Measurements from ENCODE around the gene PRAME. TPM values are rescaled to one million over a fixed set of nuclear protein-coding genes. Genes with fewer than 3 reads are reported as not detected.

PRAME gene
- total RNA-seq, 1 donor from 2014 or later, result not detected

DNA sequence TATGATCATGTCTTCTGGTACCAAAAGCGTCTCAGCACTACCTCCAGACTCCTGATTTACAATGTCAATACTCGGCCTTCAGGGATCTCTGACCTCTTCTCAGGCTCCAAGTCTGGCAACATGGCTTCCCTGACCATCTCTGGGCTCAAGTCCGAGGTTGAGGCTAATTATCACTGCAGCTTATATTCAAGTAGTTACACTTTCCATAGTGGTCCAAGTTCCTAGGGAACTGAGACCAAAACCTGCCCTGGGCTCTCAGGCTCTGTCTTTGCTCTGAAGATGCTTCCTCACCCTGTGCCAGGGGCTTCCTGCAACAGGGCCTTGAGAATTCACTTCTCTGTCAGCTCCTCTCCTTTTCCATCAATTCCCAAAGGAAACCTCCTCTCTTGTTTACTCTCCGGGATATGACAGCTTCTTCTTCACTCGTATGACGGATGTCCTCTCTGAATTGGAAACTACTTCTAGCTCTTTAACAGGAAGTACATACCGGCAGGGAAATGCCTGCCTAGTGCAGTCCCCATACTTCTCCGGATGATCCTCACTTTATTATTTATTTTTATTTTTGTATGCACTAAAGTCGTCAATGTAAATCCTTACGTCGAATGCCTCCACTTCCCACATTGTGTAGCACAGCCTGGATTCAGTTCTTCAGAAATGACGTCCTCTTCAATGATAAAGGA is 29.6 kb upstream of the PRAME start:
- H3K27ac ChIP-seq, result no peak overlapping the region
- no peak overlapping the region for H3K4me3 ChIP-seq
- H3K4me1 Mint-ChIP-seq, result no peaks in the 10 kb centered on the region
- H3K4me3 Mint-ChIP-seq, result no peak overlapping the region
- H3K27ac Mint-ChIP-seq, result no peak overlapping the region
- DNase-seq (ENCODE audit: low spot score), result no peak
- H3K9ac ChIP-seq, result no peak overlapping the region
- no peaks in the 10 kb centered on the region for H3K9me3 Mint-ChIP-seq
- H2AFZ ChIP-seq (replicated peaks), result no peak overlapping the region
- no peak for TF ChIP-seq CTCF (IDR thresholded peaks at IDR 0.05)
- TF ChIP-seq EZH2phosphoT487 (IDR thresholded peaks at IDR 0.05), result no peak
- TF ChIP-seq EZH2 (IDR thresholded peaks at IDR 0.05), result no peak
- H3K4me1 ChIP-seq, result no peaks in the 10 kb centered on the region
- peaks cover 100% of the 10 kb centered on the region for H3K27me3 ChIP-seq
- H3K4me2 ChIP-seq, result no peak overlapping the region
- no peaks in the 10 kb centered on the region for H3K9me3 ChIP-seq (ENCODE audit: low read depth)
- no peaks in the 10 kb centered on the region for H3K79me2 ChIP-seq (ENCODE audit: low read depth)
- H3F3A ChIP-seq (ENCODE audit: low read depth), result no peaks in the 10 kb centered on the region
- H3K27me3 Mint-ChIP-seq (ENCODE audit: insufficient read depth, low read depth), result peaks cover 8% of the 10 kb centered on the region
- no peaks in the 10 kb centered on the region for H4K20me1 ChIP-seq (ENCODE audit: low read depth)
- H3K36me3 Mint-ChIP-seq, result no peaks in the 10 kb centered on the region
- no peaks in the 10 kb centered on the region for H3K36me3 ChIP-seq

DNA sequence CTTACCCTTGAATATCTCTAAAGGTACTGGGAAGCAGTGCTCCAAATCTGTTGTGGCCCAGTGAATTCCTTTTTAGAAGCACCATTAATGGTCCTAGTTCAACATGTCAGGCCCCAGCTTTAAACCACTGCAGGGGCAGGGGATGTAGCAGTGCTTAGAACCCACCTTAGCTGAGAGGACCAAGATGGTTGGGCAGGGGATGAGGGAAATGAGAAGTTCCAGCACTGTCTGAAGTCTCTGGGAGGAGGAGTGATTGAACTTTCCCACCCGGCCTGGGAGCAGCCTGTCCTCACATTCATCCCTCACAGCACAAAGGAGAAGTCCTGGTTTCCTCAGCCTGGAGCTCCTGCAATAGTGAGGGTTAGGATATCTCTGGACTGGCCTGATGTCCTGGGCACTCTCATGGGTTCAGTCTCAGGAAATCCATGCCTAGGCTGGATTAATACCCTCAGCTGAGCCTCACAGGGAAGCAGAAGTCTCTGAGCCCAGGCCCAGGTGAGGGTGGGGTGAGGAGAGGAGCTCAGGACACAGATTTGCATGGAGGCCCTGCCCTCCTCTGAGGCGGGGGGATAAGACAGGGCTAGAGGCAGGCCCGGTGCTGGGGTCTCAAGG is 28.6 kb upstream of the PRAME start:
- Histone ChIP-seq H3K4me3 (no peak overlapping the region), H2AFZ (replicated peaks) (no peak overlapping the region), H3K4me2 (no peak overlapping the region), H3K9ac (no peak overlapping the region), H3K4me1 (no peaks in the 10 kb centered on the region), H3F3A (ENCODE audit: low read depth) (no peaks in the 10 kb centered on the region), H3K36me3 (no peaks in the 10 kb centered on the region), H3K27me3 (peaks cover 100% of the 10 kb centered on the region), H4K20me1 (ENCODE audit: low read depth) (no peaks in the 10 kb centered on the region), H3K27ac (no peak overlapping the region), H3K9me3 (ENCODE audit: low read depth) (no peaks in the 10 kb centered on the region), H3K79me2 (ENCODE audit: low read depth) (no peaks in the 10 kb centered on the region)
- TF ChIP-seq EZH2phosphoT487 (IDR thresholded peaks at IDR 0.05), result no peak
- no peak for TF ChIP-seq CTCF (IDR thresholded peaks at IDR 0.05)
- TF ChIP-seq EZH2 (IDR thresholded peaks at IDR 0.05), result no peak
- Mint-ChIP-seq H3K9me3 (no peaks in the 10 kb centered on the region), H3K4me3 (no peak overlapping the region), H3K4me1 (no peaks in the 10 kb centered on the region), H3K27me3 (ENCODE audit: insufficient read depth, low read depth) (peaks cover 8% of the 10 kb centered on the region), H3K27ac (no peak overlapping the region), H3K36me3 (no peaks in the 10 kb centered on the region)
- no peak for DNase-seq (ENCODE audit: low spot score)

GRCh38 chr22:22584722-22585121 is 25.7 kb upstream of the PRAME start:
- no peak for TF ChIP-seq EZH2 (IDR thresholded peaks at IDR 0.05)
- TF ChIP-seq EZH2phosphoT487 (IDR thresholded peaks at IDR 0.05), result no peak
- TF ChIP-seq CTCF (IDR thresholded peaks at IDR 0.05), result no peak
- no peak overlapping the region for H3K4me3 Mint-ChIP-seq
- Histone ChIP-seq H3K4me1 (no peaks in the 10 kb centered on the region), H3K4me2 (no peak overlapping the region), H4K20me1 (ENCODE audit: low read depth) (no peaks in the 10 kb centered on the region), H3K27ac (no peak overlapping the region), H3F3A (ENCODE audit: low read depth) (no peaks in the 10 kb centered on the region), H3K9me3 (ENCODE audit: low read depth) (no peaks in the 10 kb centered on the region), H3K79me2 (ENCODE audit: low read depth) (no peaks in the 10 kb centered on the region), H3K36me3 (no peaks in the 10 kb centered on the region), H3K4me3 (no peak overlapping the region), H3K27me3 (peaks cover 100% of the 10 kb centered on the region), H3K9ac (no peak overlapping the region), H2AFZ (replicated peaks) (no peak overlapping the region)
- DNase-seq (ENCODE audit: low spot score), result no peak
- H3K4me1 Mint-ChIP-seq, result no peaks in the 10 kb centered on the region
- H3K27ac Mint-ChIP-seq, result no peak overlapping the region
- peaks cover 5% of the 10 kb centered on the region for H3K27me3 Mint-ChIP-seq (ENCODE audit: insufficient read depth, low read depth)
- no peaks in the 10 kb centered on the region for H3K9me3 Mint-ChIP-seq
- no peaks in the 10 kb centered on the region for H3K36me3 Mint-ChIP-seq

All from neural progenitor cell (in vitro differentiated cells).